SK-N-SH (cell line): ENCODE results near the gene GABRA5. TPM values are rescaled to one million over a fixed set of nuclear protein-coding genes. Genes with fewer than 3 reads are reported as not detected.

Experiments used
- CTCF ChIA-PET: fragments of 300-600, 350-600 bp; formaldehyde crosslinking; extraction: SDS; loops from one replicate; lab custom pipeline; 2021; lab: Yijun Ruan, JAX
- POLR2A ChIA-PET: fragments of 350-600 bp; sonication (Branson Sonifier 250); formaldehyde crosslinking; extraction: SDS; loops from one replicate; lab custom pipeline; 2020; ENCODE audit warnings: antibody characterized with exemption, inconsistent platforms; lab: Yijun Ruan, JAX
- DNase-seq: peaks from one replicate; pipeline ENCODE4 v3.0.0; 2012
- H2AFZ ChIP-seq: fragments of 200-600 bp; sonication (generic); 2 replicates; pipeline ENCODE4 v1.8.1; 2016; ENCODE audit warnings: antibody characterized with exemption, mild to moderate bottlenecking, low read depth
- H3F3A ChIP-seq: fragments of 200-600 bp; sonication (generic); replicated peaks from 2 replicates; pipeline ENCODE3; 2016; ENCODE audit warnings: antibody characterized with exemption, mild to moderate bottlenecking; ENCODE audit not compliant: insufficient read depth
- H3K27ac ChIP-seq, 2 experiments: fragments of 200-500 bp in 1 of 2; fragments of 200-600 bp in 1 of 2; sonication (Bioruptor generic) in 1 of 2; sonication (generic), shearing (Covaris generic) in 1 of 2; 2 replicates each; pipeline versions ENCODE4 v1.5.1 to v1.6.1; 2014 to 2016; ENCODE audit warnings: low read depth in 2 of 2, inconsistent platforms in 1 of 2, low read length in 1 of 2, mild to moderate bottlenecking in 1 of 2, mixed read lengths in 1 of 2
- H3K27me3 ChIP-seq: fragments of 200-600 bp; sonication (generic), shearing (Covaris generic); 2 replicates; pipeline ENCODE4 v1.6.1; 2016; ENCODE audit warnings: mixed run types; ENCODE audit not compliant: insufficient read depth
- H3K36me3 ChIP-seq, 2 experiments: fragments of 200-500 bp in 1 of 2; fragments of 200-600 bp in 1 of 2; sonication (Bioruptor generic) in 1 of 2; sonication (generic) in 1 of 2; replicated peaks in 1 of 2; 2 replicates each; pipeline versions ENCODE3 to v1.5.1; 2014 to 2016; ENCODE audit warnings: low read length in 1 of 2, mild to moderate bottlenecking in 1 of 2; ENCODE audit not compliant: insufficient read depth in 2 of 2, control insufficient read depth in 1 of 2
- H3K4me1 ChIP-seq, 2 experiments: fragments of 200-500 bp in 1 of 2; fragments of 200-600 bp in 1 of 2; sonication (Bioruptor generic) in 1 of 2; sonication (generic), shearing (Covaris generic) in 1 of 2; 2 replicates each; pipeline versions ENCODE4 v1.5.1 to v1.6.1; 2014 to 2016; ENCODE audit warnings: low read depth in 1 of 2, low read length in 1 of 2, mixed run types in 1 of 2; ENCODE audit not compliant: insufficient read depth in 2 of 2, control insufficient read depth in 1 of 2
- H3K4me2 ChIP-seq: fragments of 200-600 bp; sonication (generic), shearing (Covaris generic); 2 replicates; pipeline ENCODE4 v1.6.1; 2017; ENCODE audit warnings: mixed run types
- H3K4me3 ChIP-seq, 2 experiments: fragments of 200-500 bp in 1 of 2; fragments of 200-600 bp in 1 of 2; sonication (Bioruptor generic) in 1 of 2; sonication (generic), shearing (Covaris generic) in 1 of 2; 2 replicates each; pipeline versions ENCODE4 v1.5.1 to v1.8.1; 2014 to 2016; ENCODE audit warnings: low read depth in 2 of 2, inconsistent platforms in 1 of 2, low read length in 1 of 2, mild to moderate bottlenecking in 1 of 2, mixed read lengths in 1 of 2, moderate library complexity in 1 of 2
- H3K79me2 ChIP-seq: fragments of 200-600 bp; sonication (generic); 2 replicates; pipeline ENCODE4 v1.8.1; 2017; ENCODE audit warnings: mild to moderate bottlenecking; ENCODE audit not compliant: insufficient read depth
- H3K9ac ChIP-seq: fragments of 200-600 bp; sonication (generic); 2 replicates; pipeline ENCODE4 v1.6.1; 2017; ENCODE audit warnings: mixed run types
- H3K9me2 ChIP-seq: fragments of 200-600 bp; sonication (generic); 2 replicates; pipeline ENCODE4 v1.6.1; 2017; ENCODE audit warnings: mixed run types
- H3K9me3 ChIP-seq: fragments of 200-600 bp; sonication (generic); 2 replicates; pipeline ENCODE4 v1.6.1; 2017; ENCODE audit warnings: mixed run types, mild to moderate bottlenecking, moderate library complexity
- H4K20me1 ChIP-seq: fragments of 200-600 bp; sonication (generic); 2 replicates; pipeline ENCODE4 v1.6.1; 2017; ENCODE audit warnings: mild to moderate bottlenecking, mixed run types; ENCODE audit not compliant: insufficient read depth
- ELF1 ChIP-seq: IDR thresholded peaks from 2 replicates; pipeline ENCODE4 v1.4.0; 2012
- EZH2phosphoT487 ChIP-seq: fragments of 200-600 bp; sonication (generic); IDR thresholded peaks from 2 replicates; pipeline ENCODE4 v1.6.1; 2017; ENCODE audit warnings: low read depth, mixed run types, mild to moderate bottlenecking, antibody characterized with exemption, moderate library complexity, borderline replicate concordance
- FOSL2 ChIP-seq: IDR thresholded peaks from 2 replicates; pipeline ENCODE4 v1.4.0; 2012; ENCODE audit warnings: low read depth, mild to moderate bottlenecking, moderate library complexity, borderline replicate concordance
- FOXJ3 ChIP-seq: sonication (generic); formaldehyde crosslinking; IDR thresholded peaks from 2 replicates; pipeline ENCODE4 v1.5.1; 2020; ENCODE audit warnings: mild to moderate bottlenecking, missing genetic modification reagents
- FOXM1 ChIP-seq: IDR thresholded peaks from 2 replicates; pipeline ENCODE4 v1.4.0; 2012; ENCODE audit warnings: low read depth, mild to moderate bottlenecking
- GATA2 ChIP-seq: sonication (generic); formaldehyde crosslinking; IDR thresholded peaks from 2 replicates; pipeline ENCODE4 v1.5.0; 2020; ENCODE audit warnings: mild to moderate bottlenecking, missing genetic modification reagents
- MEF2A ChIP-seq: IDR thresholded peaks from 2 replicates; pipeline ENCODE4 v1.4.0; 2012; ENCODE audit warnings: low read depth, borderline replicate concordance
- MXI1 ChIP-seq: IDR thresholded peaks from 2 replicates; pipeline ENCODE4 v1.6.1; 2012; ENCODE audit warnings: mild to moderate bottlenecking, low read depth, low read length, improper control_type of control experiment
- NFIC ChIP-seq: IDR thresholded peaks from 2 replicates; pipeline ENCODE4 v1.4.0; 2012; ENCODE audit warnings: borderline replicate concordance
- POLR2AphosphoS5 ChIP-seq: IDR thresholded peaks from 2 replicates; pipeline ENCODE4 v1.6.1; 2012; ENCODE audit warnings: low read depth, low read length
- RAD21 ChIP-seq: IDR thresholded peaks from 2 replicates; pipeline ENCODE4 v1.6.1; 2012; ENCODE audit warnings: mild to moderate bottlenecking, low read length
- RFX5 ChIP-seq: IDR thresholded peaks from 2 replicates; pipeline ENCODE4 v1.6.1; 2012; ENCODE audit warnings: mild to moderate bottlenecking, improper control_type of control experiment, low read length
- RXRA ChIP-seq: IDR thresholded peaks from 2 replicates; pipeline ENCODE4 v1.4.0; 2012; ENCODE audit warnings: low read depth, mild to moderate bottlenecking, borderline replicate concordance
- SIN3A ChIP-seq: IDR thresholded peaks from 2 replicates; pipeline ENCODE4 v1.6.1; 2012; ENCODE audit warnings: low read depth, mild to moderate bottlenecking, low read length, moderate library complexity, borderline replicate concordance
- SMC3 ChIP-seq: IDR thresholded peaks from 2 replicates; pipeline ENCODE4 v1.6.1; 2012; ENCODE audit warnings: low read depth, low read length, improper control_type of control experiment
- TAF1 ChIP-seq: IDR thresholded peaks from 2 replicates; pipeline ENCODE4 v1.6.1; 2012; ENCODE audit warnings: low read depth, mild to moderate bottlenecking, low read length, moderate library complexity, borderline replicate concordance
- TCF12 ChIP-seq: IDR thresholded peaks from 2 replicates; pipeline ENCODE4 v1.4.0; 2012
- TEAD4 ChIP-seq: IDR thresholded peaks from 2 replicates; pipeline ENCODE4 v1.4.0; 2012; ENCODE audit warnings: mild to moderate bottlenecking, borderline replicate concordance; ENCODE audit not compliant: insufficient read depth
- WGBS: methylation state at CpG from one replicate; pipeline ENCODE4 v1.1.6; 2017; ENCODE audit warnings: low lambda C conversion rate; 5-methylcytosine and 5-hydroxymethylcytosine counted together
- polyA plus RNA-seq, 3 experiments: library from polyadenylated mRNA; depleted of rRNA; stranded (reverse); fragments of >200 nt; gene quantifications; 2 replicates each; pipeline ENCODE4 v1.2.3, GENCODE V29; 2012
- TF ChIP-seq, protein P1 (sequence below): IDR thresholded peaks from 2 replicates; pipeline ENCODE4 v1.4.0; 2012; ENCODE audit warnings: low read depth, borderline replicate concordance
- TF ChIP-seq, protein P2 (sequence below): IDR thresholded peaks from 2 replicates; pipeline ENCODE4 v1.6.1; 2012; ENCODE audit warnings: mild to moderate bottlenecking, low read depth, low read length, moderate library complexity
- TF ChIP-seq, protein P3 (sequence below): fragments of 150-350 bp; IDR thresholded peaks from 2 replicates; pipeline ENCODE4 v1.6.1; 2016; ENCODE audit warnings: mild to moderate bottlenecking, low read depth, low read length

GABRA5 gene
- polyA plus RNA-seq, 1 of the 3 experiments (the other 2 are of a cell fraction), result not detected

DNA sequence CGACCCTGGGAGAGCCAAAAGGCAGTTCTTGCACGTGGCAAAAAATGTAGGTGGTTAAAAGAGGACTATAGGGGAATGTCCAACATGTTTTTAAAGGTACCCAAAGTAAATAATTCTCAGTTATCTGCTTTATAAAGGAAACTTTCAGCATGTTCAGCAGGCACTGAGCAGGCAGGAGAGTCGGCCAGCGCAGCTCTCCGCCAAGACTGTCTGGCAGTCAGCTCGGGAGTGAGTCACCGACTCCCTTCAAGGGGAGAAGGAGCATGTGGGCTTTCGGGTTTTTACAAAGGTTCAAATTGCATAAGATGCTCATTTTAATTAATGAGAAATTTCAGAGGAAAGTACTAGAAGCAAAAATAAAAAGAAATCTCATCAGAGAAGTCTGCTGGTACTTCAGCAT lies 7.0 kb downstream of the GABRA5 start:
- Histone ChIP-seq H3K9me3 (no peaks in the 10 kb centered on the region), H3K9ac (no peak overlapping the region), H3K36me3 (no peaks in the 10 kb centered on the region), H3K4me3 (no peak overlapping the region), H3F3A (no peaks in the 10 kb centered on the region), H4K20me1 (no peaks in the 10 kb centered on the region), H3K79me2 (no peaks in the 10 kb centered on the region), H3K4me2 (no peak overlapping the region), H3K27me3 (no peaks in the 10 kb centered on the region), H3K9me2 (no peaks in the 10 kb centered on the region), H2AFZ (no peak overlapping the region), H3K27ac (no peak overlapping the region), H3K4me1 (no peaks in the 10 kb centered on the region)
- ChIA-PET POLR2A (no interaction called here), CTCF (interaction anchor here (2.1 kb wide), 1 partner anchor 9 kb away, joined by 8 read pairs; no protein-coding TSS in a partner anchor)
- WGBS, result 36% methylated on average over 8 of the region's 8 CpGs
- TF ChIP-seq ELF1 (no peak), MEF2A (no peak), TAF1 (no peak), MXI1 (no peak), EZH2phosphoT487 (no peak), RXRA (no peak), SIN3A (no peak), NFIC (no peak), TEAD4 (no peak), SMC3 (no peak), RFX5 (no peak), TCF12 (no peak), FOXJ3 (CRISPR knock-in tag) (no peak)
- DNase-seq, result no peak

DNA sequence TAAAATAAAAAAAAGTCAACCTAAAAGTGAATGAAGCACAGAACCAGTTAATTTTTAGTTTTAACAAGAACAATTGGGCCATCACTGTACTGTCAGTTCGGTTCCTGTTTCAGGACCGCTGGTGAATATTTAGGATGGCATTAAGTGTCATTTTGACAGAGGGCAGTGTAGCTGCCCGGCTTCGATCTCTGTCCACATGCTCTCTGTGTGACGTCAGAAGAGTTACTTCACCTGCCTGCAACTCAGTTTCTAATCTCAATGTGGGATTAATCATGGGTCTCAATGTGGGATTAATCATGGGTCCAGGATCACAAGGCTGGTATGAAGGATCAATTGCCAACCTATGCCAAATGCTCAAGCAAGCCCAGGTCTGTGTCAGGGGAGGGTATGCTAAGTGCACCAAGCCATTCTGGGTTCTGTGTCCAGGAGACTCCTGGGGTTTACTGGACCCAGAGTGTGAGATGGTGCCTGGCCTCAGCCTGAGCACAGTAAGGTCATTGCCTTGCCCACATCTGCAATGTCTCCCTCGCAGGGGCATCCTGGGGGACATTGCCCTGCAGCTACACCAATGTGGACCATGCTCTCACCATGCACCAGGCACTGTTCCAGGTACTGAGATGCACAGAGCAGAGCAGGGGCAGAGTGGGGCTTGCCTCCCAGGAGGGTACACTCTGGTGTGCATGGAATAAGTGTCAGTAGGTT lies 8.1 kb downstream of the GABRA5 start:
- no peak for DNase-seq
- H3K27ac ChIP-seq, result no peak overlapping the region
- no peak overlapping the region for H3K4me2 ChIP-seq
- no peaks in the 10 kb centered on the region for H3F3A ChIP-seq
- 44% methylated on average over 5 of the region's 6 CpGs for WGBS
- no peak overlapping the region for H2AFZ ChIP-seq
- no peak overlapping the region for H3K9ac ChIP-seq
- no peak overlapping the region for H3K4me3 ChIP-seq
- CTCF ChIA-PET, result interaction anchor here (0.7 to 1.7 kb wide), 2 partner anchors 14 to 15 kb away, joined by 3 to 4 read pairs; no protein-coding TSS in a partner anchor
- H3K9me3 ChIP-seq, result no peaks in the 10 kb centered on the region
- no peaks in the 10 kb centered on the region for H3K9me2 ChIP-seq
- no peaks in the 10 kb centered on the region for H3K4me1 ChIP-seq
- no peaks in the 10 kb centered on the region for H3K79me2 ChIP-seq
- H4K20me1 ChIP-seq, result no peaks in the 10 kb centered on the region
- no peaks in the 10 kb centered on the region for H3K27me3 ChIP-seq
- no peaks in the 10 kb centered on the region for H3K36me3 ChIP-seq
- POLR2A ChIA-PET, result no interaction called here
- TF ChIP-seq, protein P1, sequence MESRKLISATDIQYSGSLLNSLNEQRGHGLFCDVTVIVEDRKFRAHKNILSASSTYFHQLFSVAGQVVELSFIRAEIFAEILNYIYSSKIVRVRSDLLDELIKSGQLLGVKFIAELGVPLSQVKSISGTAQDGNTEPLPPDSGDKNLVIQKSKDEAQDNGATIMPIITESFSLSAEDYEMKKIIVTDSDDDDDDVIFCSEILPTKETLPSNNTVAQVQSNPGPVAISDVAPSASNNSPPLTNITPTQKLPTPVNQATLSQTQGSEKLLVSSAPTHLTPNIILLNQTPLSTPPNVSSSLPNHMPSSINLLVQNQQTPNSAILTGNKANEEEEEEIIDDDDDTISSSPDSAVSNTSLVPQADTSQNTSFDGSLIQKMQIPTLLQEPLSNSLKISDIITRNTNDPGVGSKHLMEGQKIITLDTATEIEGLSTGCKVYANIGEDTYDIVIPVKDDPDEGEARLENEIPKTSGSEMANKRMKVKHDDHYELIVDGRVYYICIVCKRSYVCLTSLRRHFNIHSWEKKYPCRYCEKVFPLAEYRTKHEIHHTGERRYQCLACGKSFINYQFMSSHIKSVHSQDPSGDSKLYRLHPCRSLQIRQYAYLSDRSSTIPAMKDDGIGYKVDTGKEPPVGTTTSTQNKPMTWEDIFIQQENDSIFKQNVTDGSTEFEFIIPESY, result no peak
- no peak for TF ChIP-seq TEAD4
- TF ChIP-seq RAD21, result no peak
- TF ChIP-seq, protein P2, sequence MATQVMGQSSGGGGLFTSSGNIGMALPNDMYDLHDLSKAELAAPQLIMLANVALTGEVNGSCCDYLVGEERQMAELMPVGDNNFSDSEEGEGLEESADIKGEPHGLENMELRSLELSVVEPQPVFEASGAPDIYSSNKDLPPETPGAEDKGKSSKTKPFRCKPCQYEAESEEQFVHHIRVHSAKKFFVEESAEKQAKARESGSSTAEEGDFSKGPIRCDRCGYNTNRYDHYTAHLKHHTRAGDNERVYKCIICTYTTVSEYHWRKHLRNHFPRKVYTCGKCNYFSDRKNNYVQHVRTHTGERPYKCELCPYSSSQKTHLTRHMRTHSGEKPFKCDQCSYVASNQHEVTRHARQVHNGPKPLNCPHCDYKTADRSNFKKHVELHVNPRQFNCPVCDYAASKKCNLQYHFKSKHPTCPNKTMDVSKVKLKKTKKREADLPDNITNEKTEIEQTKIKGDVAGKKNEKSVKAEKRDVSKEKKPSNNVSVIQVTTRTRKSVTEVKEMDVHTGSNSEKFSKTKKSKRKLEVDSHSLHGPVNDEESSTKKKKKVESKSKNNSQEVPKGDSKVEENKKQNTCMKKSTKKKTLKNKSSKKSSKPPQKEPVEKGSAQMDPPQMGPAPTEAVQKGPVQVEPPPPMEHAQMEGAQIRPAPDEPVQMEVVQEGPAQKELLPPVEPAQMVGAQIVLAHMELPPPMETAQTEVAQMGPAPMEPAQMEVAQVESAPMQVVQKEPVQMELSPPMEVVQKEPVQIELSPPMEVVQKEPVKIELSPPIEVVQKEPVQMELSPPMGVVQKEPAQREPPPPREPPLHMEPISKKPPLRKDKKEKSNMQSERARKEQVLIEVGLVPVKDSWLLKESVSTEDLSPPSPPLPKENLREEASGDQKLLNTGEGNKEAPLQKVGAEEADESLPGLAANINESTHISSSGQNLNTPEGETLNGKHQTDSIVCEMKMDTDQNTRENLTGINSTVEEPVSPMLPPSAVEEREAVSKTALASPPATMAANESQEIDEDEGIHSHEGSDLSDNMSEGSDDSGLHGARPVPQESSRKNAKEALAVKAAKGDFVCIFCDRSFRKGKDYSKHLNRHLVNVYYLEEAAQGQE, result no peak
- no peak for TF ChIP-seq FOXM1
- TF ChIP-seq RXRA, result no peak
- no peak for TF ChIP-seq ELF1
- TF ChIP-seq SIN3A, result no peak
- TF ChIP-seq, protein P3, sequence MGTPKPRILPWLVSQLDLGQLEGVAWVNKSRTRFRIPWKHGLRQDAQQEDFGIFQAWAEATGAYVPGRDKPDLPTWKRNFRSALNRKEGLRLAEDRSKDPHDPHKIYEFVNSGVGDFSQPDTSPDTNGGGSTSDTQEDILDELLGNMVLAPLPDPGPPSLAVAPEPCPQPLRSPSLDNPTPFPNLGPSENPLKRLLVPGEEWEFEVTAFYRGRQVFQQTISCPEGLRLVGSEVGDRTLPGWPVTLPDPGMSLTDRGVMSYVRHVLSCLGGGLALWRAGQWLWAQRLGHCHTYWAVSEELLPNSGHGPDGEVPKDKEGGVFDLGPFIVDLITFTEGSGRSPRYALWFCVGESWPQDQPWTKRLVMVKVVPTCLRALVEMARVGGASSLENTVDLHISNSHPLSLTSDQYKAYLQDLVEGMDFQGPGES, result no peak
- no peak for TF ChIP-seq FOSL2
- no peak for TF ChIP-seq MXI1
- no peak for TF ChIP-seq POLR2AphosphoS5
- no peak for TF ChIP-seq TCF12
- TF ChIP-seq GATA2 (CRISPR knock-in tag), result no peak
